ENCODE results near the gene BTBD7.

DNA sequence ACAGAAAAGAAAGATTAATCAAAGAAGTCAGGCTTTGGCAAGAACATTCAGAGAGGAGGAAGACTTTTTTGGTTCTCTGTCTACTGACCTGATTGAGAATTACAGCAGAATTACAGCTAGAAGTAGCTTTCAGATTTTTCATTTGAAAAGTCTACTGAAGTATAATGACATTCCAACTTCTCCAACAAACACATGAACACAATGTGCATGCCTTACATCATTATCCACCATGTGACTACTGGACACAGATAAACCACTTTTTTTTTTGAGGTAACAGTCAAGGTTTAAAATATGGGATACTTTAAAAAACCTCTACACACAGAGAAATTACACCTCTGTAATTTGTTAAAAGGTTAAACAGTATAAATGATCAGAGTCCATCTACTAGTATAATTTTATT lies 12.3 kb downstream of the BTBD7 start:
- TF ChIP-seq, protein P1, sequence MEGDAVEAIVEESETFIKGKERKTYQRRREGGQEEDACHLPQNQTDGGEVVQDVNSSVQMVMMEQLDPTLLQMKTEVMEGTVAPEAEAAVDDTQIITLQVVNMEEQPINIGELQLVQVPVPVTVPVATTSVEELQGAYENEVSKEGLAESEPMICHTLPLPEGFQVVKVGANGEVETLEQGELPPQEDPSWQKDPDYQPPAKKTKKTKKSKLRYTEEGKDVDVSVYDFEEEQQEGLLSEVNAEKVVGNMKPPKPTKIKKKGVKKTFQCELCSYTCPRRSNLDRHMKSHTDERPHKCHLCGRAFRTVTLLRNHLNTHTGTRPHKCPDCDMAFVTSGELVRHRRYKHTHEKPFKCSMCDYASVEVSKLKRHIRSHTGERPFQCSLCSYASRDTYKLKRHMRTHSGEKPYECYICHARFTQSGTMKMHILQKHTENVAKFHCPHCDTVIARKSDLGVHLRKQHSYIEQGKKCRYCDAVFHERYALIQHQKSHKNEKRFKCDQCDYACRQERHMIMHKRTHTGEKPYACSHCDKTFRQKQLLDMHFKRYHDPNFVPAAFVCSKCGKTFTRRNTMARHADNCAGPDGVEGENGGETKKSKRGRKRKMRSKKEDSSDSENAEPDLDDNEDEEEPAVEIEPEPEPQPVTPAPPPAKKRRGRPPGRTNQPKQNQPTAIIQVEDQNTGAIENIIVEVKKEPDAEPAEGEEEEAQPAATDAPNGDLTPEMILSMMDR (IDR thresholded peaks at IDR 0.05) = no peak
- no peak for TF ChIP-seq POLR2A (IDR thresholded peaks at IDR 0.05)
- no peak for TF ChIP-seq EP300 (IDR thresholded peaks at IDR 0.05; ENCODE audit: low read depth)
